IMR-90 (cell line): ENCODE measurements around the gene PANK2. TPM values are rescaled to one million over a fixed set of nuclear protein-coding genes. Genes with fewer than 3 reads are reported as not detected.

ENCODE experiments used
- ATAC-seq: fragments of 200-7000 bp; cut with Tn5 transposase; 2 replicates; pipeline ENCODE4 v1.9.1; 2020; ENCODE audit warnings: low read depth, mild to moderate bottlenecking, moderate library complexity
- BruUV-seq: library from RNA; stranded (reverse); fragments of 400-500 nt; replicated peaks from 2 replicates; lab custom pipeline; 2021; lab: Mats Ljungman, UMichigan
- CTCF ChIA-PET: fragments of 300-600 bp; formaldehyde crosslinking; extraction: SDS; loops from one replicate; lab custom pipeline; 2021; ENCODE audit warnings: antibody characterized with exemption; lab: Yijun Ruan, JAX
- POLR2A ChIA-PET: fragments of 300-600 bp; sonication (Branson Sonifier 250); formaldehyde crosslinking; loops from one replicate; lab custom pipeline; 2022; ENCODE audit warnings: antibody characterized with exemption; ENCODE audit not compliant: unreplicated experiment; lab: Charles Lee
- DNase-seq: peaks from one replicate; pipeline ENCODE4 v3.0.0; 2013
- H2AFZ ChIP-seq: replicated peaks from 2 replicates; pipeline ENCODE3; 2013; ENCODE audit warnings: low read length, mild to moderate bottlenecking; ENCODE audit not compliant: poor library complexity
- H2AK5ac ChIP-seq: 2 replicates; pipeline ENCODE4 v1.6.1; 2013; ENCODE audit warnings: low read depth, low read length, inconsistent platforms
- H2AK9ac ChIP-seq: replicated peaks from 2 replicates; pipeline ENCODE3; 2013; ENCODE audit warnings: mild to moderate bottlenecking, low read depth, low read length, moderate library complexity; ENCODE audit not compliant: poor library complexity
- H2BK120ac ChIP-seq: 2 replicates; pipeline ENCODE4 v1.6.1; 2013; ENCODE audit warnings: low read depth, low read length, inconsistent platforms
- H2BK15ac ChIP-seq: 3 replicates; pipeline ENCODE4 v1.6.1; 2013; ENCODE audit warnings: low read depth, low read length, inconsistent platforms
- H2BK20ac ChIP-seq: 2 replicates; pipeline ENCODE4 v1.6.1; 2013; ENCODE audit warnings: low read depth, mild to moderate bottlenecking, inconsistent platforms, low read length, moderate library complexity
- H2BK5ac ChIP-seq: 2 replicates; pipeline ENCODE4 v1.6.1; 2013; ENCODE audit warnings: mild to moderate bottlenecking, low read depth, low read length, inconsistent platforms; ENCODE audit not compliant: poor library complexity, severe bottlenecking
- H3K14ac ChIP-seq: replicated peaks from 2 replicates; pipeline ENCODE4 v1.6.1; 2013; ENCODE audit warnings: low read depth, low read length, inconsistent platforms
- H3K18ac ChIP-seq: 2 replicates; pipeline ENCODE4 v1.6.1; 2013; ENCODE audit warnings: low read depth, low read length, control low read depth
- H3K23ac ChIP-seq: 2 replicates; pipeline ENCODE4 v1.6.1; 2013; ENCODE audit warnings: low read depth, low read length, inconsistent platforms
- H3K27ac ChIP-seq: 2 replicates; pipeline ENCODE4 v1.5.1; 2013; ENCODE audit warnings: mild to moderate bottlenecking, control low read depth, low read length; ENCODE audit not compliant: insufficient read depth
- H3K27me3 ChIP-seq: 2 replicates; pipeline ENCODE4 v1.6.1; 2013; ENCODE audit warnings: low read length; ENCODE audit not compliant: control insufficient read depth, insufficient read depth
- H3K36me3 ChIP-seq: 2 replicates; pipeline ENCODE4 v1.6.1; 2013; ENCODE audit warnings: low read length, mixed read lengths; ENCODE audit not compliant: control insufficient read depth, insufficient read depth
- H3K4ac ChIP-seq: 2 replicates; pipeline ENCODE4 v1.6.1; 2013; ENCODE audit warnings: low read depth, low read length, inconsistent platforms
- H3K4me1 ChIP-seq: 2 replicates; pipeline ENCODE4 v1.6.1; 2013; ENCODE audit warnings: low read length, mixed read lengths; ENCODE audit not compliant: control insufficient read depth, insufficient read depth
- H3K4me2 ChIP-seq: 2 replicates; pipeline ENCODE4 v1.6.1; 2013; ENCODE audit warnings: low read depth, mild to moderate bottlenecking, control low read depth, low read length, moderate library complexity
- H3K4me3 ChIP-seq: 2 replicates; pipeline ENCODE4 v1.5.1; 2013; ENCODE audit warnings: low read depth, mild to moderate bottlenecking, control low read depth, low read length, moderate library complexity; ENCODE audit not compliant: insufficient read depth
- H3K56ac ChIP-seq: 2 replicates; pipeline ENCODE4 v1.6.1; 2013; ENCODE audit warnings: low read length, inconsistent platforms; ENCODE audit not compliant: insufficient read depth; ENCODE audit errors: extremely low read depth
- H3K79me1 ChIP-seq, 2 experiments: 2 replicates each; pipeline ENCODE4 v1.6.1; 2013; ENCODE audit warnings: low read length in 2 of 2, inconsistent platforms in 1 of 2, low read depth in 1 of 2
- H3K9ac ChIP-seq: 2 replicates; pipeline ENCODE4 v1.6.1; 2013; ENCODE audit warnings: low read depth, low read length, control low read depth
- H3K9me1 ChIP-seq: 2 replicates; pipeline ENCODE4 v1.6.1; 2013; ENCODE audit warnings: low read length, inconsistent platforms; ENCODE audit not compliant: insufficient read depth
- H3K9me3 ChIP-seq: 2 replicates; pipeline ENCODE4 v1.6.1; 2013; ENCODE audit warnings: low read length; ENCODE audit not compliant: control insufficient read depth, insufficient read depth
- H4K20me1 ChIP-seq: 2 replicates; pipeline ENCODE4 v1.6.1; 2013; ENCODE audit warnings: low read length, inconsistent platforms; ENCODE audit not compliant: insufficient read depth
- H4K5ac ChIP-seq: 2 replicates; pipeline ENCODE4 v1.6.1; 2013; ENCODE audit warnings: mild to moderate bottlenecking, low read depth, low read length, control low read depth
- H4K8ac ChIP-seq, 2 experiments: 2 replicates each; pipeline ENCODE4 v1.6.1; 2013; ENCODE audit warnings: low read depth in 2 of 2, low read length in 2 of 2, control low read depth in 1 of 2, inconsistent platforms in 1 of 2
- H4K91ac ChIP-seq: 2 replicates; pipeline ENCODE4 v1.6.1; 2013; ENCODE audit warnings: low read depth, low read length, inconsistent platforms; ENCODE audit not compliant: insufficient read depth
- BHLHE40 ChIP-seq: fragments of 150-350 bp; IDR thresholded peaks from 2 replicates; pipeline ENCODE4 v1.6.1; 2016; ENCODE audit warnings: mild to moderate bottlenecking, low read depth, low read length
- CHD1 ChIP-seq: IDR thresholded peaks from 2 replicates; pipeline ENCODE4 v1.6.1; 2012; ENCODE audit warnings: low read depth, low read length, improper control_type of control experiment
- FOS ChIP-seq: fragments of 150-350 bp; IDR thresholded peaks from 2 replicates; pipeline ENCODE4 v1.6.1; 2016; ENCODE audit warnings: low read depth, low read length
- MAZ ChIP-seq: IDR thresholded peaks from 2 replicates; pipeline ENCODE4 v1.6.1; 2012; ENCODE audit warnings: low read depth, mild to moderate bottlenecking, low read length, improper control_type of control experiment, moderate library complexity, borderline replicate concordance
- MXI1 ChIP-seq: IDR thresholded peaks from 2 replicates; pipeline ENCODE4 v1.6.1; 2012; ENCODE audit warnings: low read depth, mild to moderate bottlenecking, low read length, moderate library complexity, borderline replicate concordance
- NFE2L2 ChIP-seq: fragments of 150-350 bp; IDR thresholded peaks from 2 replicates; pipeline ENCODE4 v1.6.1; 2016; ENCODE audit warnings: low read depth, mild to moderate bottlenecking, low read length
- POLR2A ChIP-seq: IDR thresholded peaks from 2 replicates; pipeline ENCODE4 v1.6.1; 2012; ENCODE audit warnings: mild to moderate bottlenecking, low read depth, low read length
- RAD21 ChIP-seq: IDR thresholded peaks from 2 replicates; pipeline ENCODE4 v1.6.1; 2012; ENCODE audit warnings: low read length, improper control_type of control experiment
- WGBS, 2 experiments: methylation state at CpG; one replicate each; pipeline versions ENCODE4 v1.1.5 to v1.1.7; 2013; ENCODE audit warnings: missing lambda C conversion rate in 2 of 2; ENCODE audit not compliant: insufficient read length in 1 of 2; ENCODE audit errors: extremely low coverage in 2 of 2; 5-methylcytosine and 5-hydroxymethylcytosine counted together
- dilution Hi-C: fragments of 300-500 bp; cut with HindIII; formaldehyde crosslinking; loops from one replicate; pipeline ENCODE4 v1.14.3; 2018; ENCODE audit warnings: low sequenced_read_pairs; ENCODE audit not compliant: unreplicated experiment
- in situ Hi-C: fragments of 300-500 bp; cut with MboI; formaldehyde crosslinking; loops from 3 replicates; pipeline ENCODE4 v1.14.3; 2019; ENCODE audit warnings: low sequenced_read_pairs, inconsistent platforms, mixed read lengths
- intact Hi-C: fragments of 100-400 bp; cut with micrococcal nuclease; formaldehyde crosslinking; loops from 2 replicates; pipeline ENCODE4 v1.10.0; 2022
- polyA plus RNA-seq, 3 experiments: library from polyadenylated mRNA; depleted of rRNA; stranded (reverse); fragments of >200 nt; gene quantifications; 2 replicates each; pipeline ENCODE4 v1.2.3, GENCODE V29; 2012; ENCODE audit warnings: low replicate concordance in 1 of 3
- total RNA-seq: library from RNA; depleted of rRNA; stranded (reverse); fragments of >200 nt; gene quantifications from 2 replicates; pipeline ENCODE4 v1.2.3, GENCODE V29; 2012

Gene PANK2
- total and polyA plus RNA-seq, 2 of the 4 experiments (the other 2 are of a cell fraction): 17.7 to 28.1 TPM

GRCh38 chr20:3858689-3859088 is 30.5 kb upstream of the PANK2 start:
- DNase-seq: no peak
- TF ChIP-seq CHD1 (no peak), RAD21 (no peak), FOS (no peak), MAZ (no peak), POLR2A (no peak), MXI1 (no peak), NFE2L2 (no peak), BHLHE40 (no peak)
- H3K4me2 ChIP-seq: no peak overlapping the region
- no peak overlapping the region for H2BK15ac ChIP-seq
- H3K18ac ChIP-seq: no peak overlapping the region
- no peak overlapping the region for H3K4ac ChIP-seq
- H4K91ac ChIP-seq: no peak overlapping the region
- BruUV-seq: no TSS peak
- H2AK5ac ChIP-seq: no peak overlapping the region
- no peaks in the 10 kb centered on the region for H3K4me1 ChIP-seq
- WGBS, 2 experiments: no CpG with 5 or more reads among the region's 6 CpGs
- no peak overlapping the region for H2BK5ac ChIP-seq
- ChIA-PET POLR2A (no interaction called here), CTCF (no interaction called here)
- H4K20me1 ChIP-seq: peaks cover 20% of the 10 kb centered on the region; the same call in 1 of the 2 replicates
- H3K9me3 ChIP-seq: peaks cover 5% of the 10 kb centered on the region
- H3K56ac ChIP-seq: no peak overlapping the region
- H3K9me1 ChIP-seq: no peaks in the 10 kb centered on the region
- intact Hi-C loops: no loop called here
- no peak overlapping the region for H3K27ac ChIP-seq
- H2AK9ac ChIP-seq: no peak overlapping the region
- H3K36me3 ChIP-seq: peaks cover 65% of the 10 kb centered on the region
- no peak overlapping the region for H2BK120ac ChIP-seq
- H3K79me1 ChIP-seq: peaks cover 32 to 42% of the 10 kb centered on the region in 2 experiments
- in situ Hi-C loops: no loop called here
- no peak overlapping the region for H3K14ac ChIP-seq
- dilution Hi-C loops: no loop called here
- H4K8ac ChIP-seq: no peak overlapping the region
- no peak overlapping the region for H3K9ac ChIP-seq
- no peak overlapping the region for H2AFZ ChIP-seq
- no peak overlapping the region for H2BK20ac ChIP-seq
- H4K5ac ChIP-seq: no peak overlapping the region
- no peak overlapping the region for H3K23ac ChIP-seq
- H3K27me3 ChIP-seq: no peaks in the 10 kb centered on the region
- ATAC-seq: no peak
- H3K4me3 ChIP-seq: no peak overlapping the region
